Fibroblast of skin of back (primary cell): Measurements from ENCODE around the gene UBA7.
"Not testable (repeated sequence)": the region's sequence is repeated elsewhere in the genome, so short reads cannot be mapped to it uniquely, and the experiment has no call there.

Source experiments
- DNase-seq: peaks from one replicate; pipeline ENCODE4 v3.0.0-alpha.2; 2013

Gene UBA7

GRCh38 chr3:49785565-49786356 lies 28.0 kb downstream of the UBA7 start:
- peak; percentile 26 for DNase-seq

GRCh38 chr3:49782277-49782676 lies 31.5 kb downstream of the UBA7 start:
- not testable (repeated sequence) for DNase-seq

GRCh38 chr3:49781415-49782199 lies 32.1 kb downstream of the UBA7 start:
- DNase-seq: no peak

- DNase-seq: not testable (repeated sequence)
Measured at GRCh38 chr3:49780975-49781365, 32.8 kb downstream of the UBA7 start.

- DNase-seq: no peak
Measured at GRCh38 chr3:49780080-49780974, 33.4 kb downstream of the UBA7 start.

- DNase-seq: peak; percentile 60
Measured at GRCh38 chr3:49779358-49780079, 34.2 kb downstream of the UBA7 start.

- not testable (repeated sequence) for DNase-seq
Measured at GRCh38 chr3:49776101-49776500, 37.7 kb downstream of the UBA7 start.

GRCh38 chr3:49775538-49775937 lies 38.2 kb downstream of the UBA7 start:
- DNase-seq: no peak

GRCh38 chr3:49772703-49773102 lies 41.0 kb downstream of the UBA7 start:
- no peak for DNase-seq

GRCh38 chr3:49771340-49771938 lies 42.3 kb downstream of the UBA7 start:
- no peak for DNase-seq

GRCh38 chr3:49769926-49770325 lies 43.8 kb downstream of the UBA7 start:
- no peak for DNase-seq

- DNase-seq: no peak
Measured at GRCh38 chr3:49769286-49769915, 44.4 kb downstream of the UBA7 start.

- no peak for DNase-seq
Measured at GRCh38 chr3:49763981-49764380, 49.8 kb downstream of the UBA7 start.

GRCh38 chr3:49761661-49762060 lies 52.1 kb downstream of the UBA7 start:
- no peak for DNase-seq

GRCh38 chr3:49759226-49759625 lies 54.5 kb downstream of the UBA7 start:
- DNase-seq: no peak

- no peak for DNase-seq
Measured at GRCh38 chr3:49757197-49757596, 56.6 kb downstream of the UBA7 start.

GRCh38 chr3:49756036-49756435 lies 57.7 kb downstream of the UBA7 start:
- DNase-seq: no peak
